ENCODE results near the gene FBXW5.

FBXW5 gene

DNA sequence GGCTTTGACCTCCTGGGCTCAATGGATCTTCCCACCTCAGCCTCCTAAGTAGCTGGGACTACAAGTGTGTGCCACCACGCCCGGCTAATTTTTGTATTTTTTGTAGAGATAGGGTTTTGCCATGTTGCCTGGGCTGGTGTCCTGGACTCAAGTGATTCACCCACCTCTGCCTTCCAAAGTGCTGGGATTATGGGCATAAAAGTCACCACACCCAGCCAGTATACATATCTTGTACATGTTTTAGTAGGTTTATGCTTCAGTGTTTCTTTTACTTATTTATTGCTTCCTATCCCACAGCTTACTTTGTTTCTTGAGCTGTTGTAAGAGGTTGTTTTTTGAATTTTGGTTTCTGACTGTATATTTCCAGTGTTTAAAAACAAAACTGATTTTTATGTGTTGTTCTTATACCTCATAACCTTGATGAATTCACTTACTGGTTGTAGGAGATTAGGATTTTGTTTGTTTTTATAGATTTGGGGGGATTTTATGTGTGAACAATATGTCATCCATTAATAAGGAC lies 12.9 kb downstream of the FBXW5 start:
- DNase-seq: no peak

DNA sequence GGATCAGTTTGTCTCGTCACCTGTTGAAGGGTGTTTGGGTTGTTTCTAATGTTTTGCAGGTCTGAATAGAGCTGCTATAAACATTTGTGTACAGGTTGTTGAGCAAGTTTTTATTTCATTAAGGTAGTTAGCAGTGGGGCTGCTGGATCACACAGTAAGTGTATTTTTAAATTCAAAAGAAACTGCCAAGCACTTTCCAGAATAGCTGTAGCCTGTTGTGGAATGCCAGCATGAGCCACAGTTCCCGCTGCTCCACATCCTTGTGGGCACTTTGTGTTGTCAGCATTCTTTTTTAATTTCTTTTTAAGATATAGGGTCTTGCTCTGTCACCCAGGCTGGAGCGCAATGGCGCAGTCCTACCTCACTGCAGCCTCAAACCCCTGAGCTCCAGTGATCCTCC lies 14.5 kb downstream of the FBXW5 start:
- no peak for DNase-seq

DNA sequence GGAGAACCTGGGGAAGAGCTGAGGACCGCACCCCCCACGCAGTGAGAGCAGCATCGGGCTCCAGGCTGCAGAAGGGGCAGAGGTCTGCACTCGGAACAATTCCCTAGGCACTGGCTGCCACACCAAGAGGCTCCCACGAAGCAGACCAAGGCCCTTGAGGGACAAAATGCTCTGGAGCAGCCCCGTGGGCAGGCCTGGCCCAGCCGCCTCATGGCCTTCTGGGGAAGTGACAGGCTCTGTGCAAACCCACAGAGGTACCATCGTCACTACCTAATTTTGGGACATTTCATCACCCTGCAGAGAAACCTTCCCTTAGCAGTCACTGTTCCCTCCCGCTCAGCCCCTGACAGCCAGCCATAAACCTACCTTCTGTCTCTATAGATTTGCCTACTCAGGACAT lies 15.9 kb downstream of the FBXW5 start:
- DNase-seq: no peak

DNA sequence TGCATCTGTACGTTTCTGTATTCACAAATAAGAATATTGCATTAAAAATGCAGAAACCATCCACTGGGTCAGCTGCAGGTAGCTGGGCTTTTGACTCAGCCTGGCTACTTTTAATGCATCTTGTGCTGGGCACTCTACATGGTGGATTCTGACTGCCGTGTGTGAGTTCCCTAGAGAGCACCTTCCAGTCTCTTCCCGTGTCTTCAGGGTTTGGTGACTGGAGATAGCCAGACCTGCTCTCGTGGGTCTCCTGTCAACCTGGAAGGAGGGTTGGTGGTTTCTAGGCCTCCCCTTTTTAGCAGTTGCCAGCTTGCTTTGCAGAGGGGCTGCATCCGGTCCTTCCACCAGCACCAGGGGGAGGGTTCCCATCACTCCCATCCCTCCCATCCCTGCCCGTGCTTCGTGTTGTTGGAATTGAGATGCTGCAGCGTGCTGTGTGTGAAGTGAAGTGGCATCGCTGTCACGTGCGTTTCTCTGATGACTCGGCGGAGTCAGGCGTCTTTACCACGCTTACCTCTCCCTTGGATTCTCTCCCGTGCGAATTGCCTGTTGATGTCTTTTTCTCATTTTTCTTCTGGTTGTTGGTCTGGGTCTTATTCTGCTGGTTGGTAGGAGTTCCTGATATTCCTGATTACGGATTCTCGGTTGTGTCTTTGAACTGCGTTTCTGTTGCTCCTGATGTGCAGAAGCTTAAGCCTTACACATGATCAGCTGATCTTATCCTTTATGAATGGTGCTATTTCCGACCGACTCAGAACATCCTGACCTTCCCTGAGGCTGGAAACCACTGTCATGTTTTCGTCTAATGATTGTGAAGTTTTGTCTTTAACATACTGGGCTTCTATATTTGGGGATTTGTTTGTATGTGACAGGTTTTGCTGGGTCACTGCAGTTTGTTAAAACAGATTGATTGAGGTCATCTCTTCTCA lies 16.9 kb downstream of the FBXW5 start:
- DNase-seq: no peak

DNA sequence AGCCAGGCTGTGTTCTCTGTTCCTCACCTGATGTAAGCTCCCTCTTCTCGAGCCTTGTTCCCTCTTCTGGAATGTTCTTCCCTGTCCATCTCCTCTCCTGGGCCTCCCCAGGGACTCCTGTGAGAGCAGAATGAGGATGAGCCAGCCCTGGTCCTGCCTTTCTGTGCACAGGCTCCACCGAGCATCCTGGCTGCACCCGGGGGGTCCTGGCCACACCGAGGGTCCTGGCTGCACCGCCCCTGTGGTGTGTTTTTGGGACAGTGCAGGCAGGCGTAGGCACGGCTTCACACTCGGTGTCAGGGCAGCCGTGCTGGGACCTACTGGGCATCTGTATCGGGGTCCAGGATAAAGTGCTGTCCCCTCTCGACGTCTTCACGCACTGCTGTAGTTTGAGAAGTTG lies 17.8 kb downstream of the FBXW5 start:
- no peak for DNase-seq

DNA sequence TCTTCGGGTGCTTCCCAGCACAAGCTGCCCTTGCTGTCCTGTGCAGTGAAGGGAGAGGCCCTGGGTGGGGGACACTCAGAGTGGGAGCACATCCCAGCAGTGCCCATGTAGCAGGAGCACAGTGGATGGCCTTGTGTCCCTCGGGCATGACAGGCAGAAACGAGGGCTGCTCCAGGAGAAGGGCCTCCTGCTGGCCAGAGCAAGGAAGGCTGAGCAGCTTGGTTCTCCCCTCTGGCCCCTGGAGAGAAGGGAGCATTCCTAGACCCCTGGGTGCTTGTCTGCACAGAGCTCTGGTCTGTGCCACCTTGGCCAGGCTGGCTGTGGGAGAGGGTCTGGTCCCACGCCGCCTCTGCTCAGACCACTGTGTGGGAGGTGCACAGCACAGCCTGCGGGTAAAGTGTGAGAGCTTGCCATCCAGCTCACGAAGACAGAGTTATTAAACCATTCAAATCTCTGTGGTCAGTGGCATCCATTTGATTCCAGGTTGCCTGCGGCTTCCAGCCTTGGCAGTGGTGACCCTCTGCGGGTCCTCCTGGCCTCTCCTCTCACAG lies 18.3 kb downstream of the FBXW5 start:
- no peak for DNase-seq

DNA sequence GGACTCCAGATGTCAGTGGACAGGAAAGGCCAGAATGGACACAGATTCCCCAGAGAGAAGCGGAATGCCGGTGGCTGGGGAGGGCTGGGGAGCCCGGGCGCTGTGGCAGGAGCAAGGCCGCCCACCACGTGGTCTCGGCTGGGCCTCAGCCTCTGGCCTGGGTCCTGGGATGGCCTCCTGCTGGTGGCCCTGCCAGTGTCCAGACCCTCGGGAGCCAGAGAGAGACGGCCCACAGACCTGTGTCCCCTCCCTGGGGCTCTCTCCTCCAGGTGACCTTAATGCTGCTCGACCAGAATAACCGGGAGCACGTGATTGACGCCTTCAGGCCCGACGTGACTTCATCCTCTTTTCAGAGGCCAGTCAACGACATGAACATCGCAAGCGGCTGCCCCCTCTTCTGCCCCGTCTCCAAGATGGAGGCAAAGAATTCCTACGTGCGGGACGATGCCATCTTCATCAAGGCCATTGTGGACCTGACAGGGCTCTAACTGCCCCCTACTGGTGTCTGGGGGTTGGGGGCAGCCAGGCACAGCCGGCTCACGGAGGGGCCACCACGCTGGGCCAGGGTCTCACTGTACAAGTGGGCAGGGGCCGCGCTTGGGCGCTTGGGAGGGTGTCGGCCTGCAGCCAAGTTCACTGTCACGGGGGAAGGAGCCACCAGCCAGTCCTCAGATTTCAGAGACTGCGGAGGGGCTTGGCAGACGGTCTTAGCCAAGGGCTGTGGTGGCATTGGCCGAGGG lies 19.0 kb downstream of the FBXW5 start:
- no peak for DNase-seq

DNA sequence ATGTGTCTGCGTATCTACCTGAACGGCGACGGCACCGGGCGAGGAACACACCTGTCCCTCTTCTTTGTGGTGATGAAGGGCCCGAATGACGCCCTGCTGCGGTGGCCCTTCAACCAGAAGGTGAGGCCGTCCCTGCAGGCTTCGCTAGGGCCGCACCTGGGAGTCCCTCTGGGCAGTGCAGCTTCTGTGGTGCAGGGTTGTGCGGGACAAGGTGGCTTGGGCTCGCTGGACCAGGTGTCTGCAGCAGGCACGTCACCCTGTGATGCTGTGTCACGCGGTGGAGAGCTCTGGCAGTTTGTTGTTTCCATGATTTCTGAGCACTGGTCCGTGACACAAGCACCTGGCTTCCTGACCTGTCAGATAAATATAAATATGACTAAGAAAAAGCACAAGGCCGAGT lies 20.7 kb downstream of the FBXW5 start:
- no peak for DNase-seq

DNA sequence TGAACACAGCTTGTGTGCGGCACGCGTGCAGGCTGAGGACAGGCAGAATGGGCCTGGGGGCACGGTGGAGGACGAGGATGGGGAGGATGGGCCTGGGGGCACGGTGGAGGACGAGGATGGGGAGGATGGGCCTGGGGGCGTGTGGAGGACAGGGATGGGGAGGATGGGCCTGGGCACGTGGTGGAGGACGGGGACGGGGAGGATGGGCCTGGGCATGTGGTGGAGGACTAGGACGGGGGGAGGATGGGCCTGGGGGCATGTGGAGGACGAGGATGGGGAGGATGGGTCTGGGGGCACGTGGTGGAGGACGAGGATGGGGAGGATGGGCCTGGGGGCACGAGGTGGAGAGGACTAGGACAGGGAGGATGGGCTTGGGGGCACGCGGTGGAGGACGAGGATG lies 22.0 kb downstream of the FBXW5 start:
- DNase-seq: no peak

DNA sequence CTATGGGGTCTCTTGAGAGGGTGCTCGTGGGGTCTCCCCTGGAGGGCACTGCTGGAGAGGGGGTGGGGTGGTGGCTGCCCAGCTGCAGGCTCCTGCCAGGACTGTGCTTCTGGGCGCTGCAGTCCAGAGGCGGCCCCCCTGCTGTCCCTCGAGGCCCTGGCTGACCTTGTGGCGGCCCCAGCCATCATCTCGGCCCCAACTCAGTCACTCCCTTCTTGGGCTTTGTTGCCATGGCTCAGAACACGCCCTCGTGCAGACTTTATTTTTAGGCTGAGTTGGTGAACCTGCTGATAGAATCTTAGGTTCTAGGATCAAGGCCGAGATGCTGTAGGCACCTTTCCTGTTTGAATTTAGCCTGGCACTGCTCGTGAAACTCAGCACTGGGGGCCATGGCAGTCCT lies 22.8 kb downstream of the FBXW5 start:
- no peak for DNase-seq

DNA sequence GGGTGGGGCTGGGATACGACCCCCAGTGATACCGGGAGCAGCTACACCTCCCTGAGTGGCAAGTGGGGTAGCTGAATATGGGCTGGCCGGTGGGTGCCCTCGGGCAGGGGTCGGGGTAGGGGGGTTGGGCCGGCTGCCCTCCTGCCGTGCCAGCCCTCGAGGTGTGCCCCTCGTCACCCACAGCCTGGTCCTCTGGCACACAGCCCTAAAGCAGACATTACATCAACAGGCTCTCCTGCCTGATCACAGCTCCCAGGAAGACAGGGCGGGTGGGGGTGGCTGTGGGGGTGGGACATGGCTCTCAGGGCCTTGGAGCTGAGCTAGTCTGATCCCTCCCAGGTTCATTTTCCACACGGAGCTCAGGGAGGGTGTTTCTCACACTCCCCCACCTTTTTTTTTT lies 23.2 kb downstream of the FBXW5 start:
- no peak for DNase-seq

DNA sequence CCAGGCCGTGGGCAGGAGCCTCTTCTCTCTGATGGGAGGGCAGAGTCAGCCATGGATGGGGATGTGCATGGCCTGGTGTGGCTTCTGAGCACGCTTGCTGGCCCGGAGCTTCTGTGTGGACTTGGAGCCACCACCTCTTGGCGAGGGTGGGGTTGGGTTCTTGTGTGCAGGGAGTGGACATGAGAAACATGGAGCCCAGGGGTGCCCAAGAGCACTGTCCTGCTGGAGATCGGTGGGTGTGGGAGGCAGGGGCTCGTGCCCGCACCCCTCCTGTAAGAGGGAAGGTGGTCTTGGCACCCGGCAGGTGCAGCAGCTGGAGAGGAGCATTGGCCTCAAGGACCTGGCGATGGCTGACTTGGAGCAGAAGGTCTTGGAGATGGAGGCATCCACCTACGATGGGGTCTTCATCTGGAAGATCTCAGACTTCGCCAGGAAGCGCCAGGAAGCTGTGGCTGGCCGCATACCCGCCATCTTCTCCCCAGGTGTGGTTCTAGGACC lies 23.8 kb downstream of the FBXW5 start:
- no peak for DNase-seq

DNA sequence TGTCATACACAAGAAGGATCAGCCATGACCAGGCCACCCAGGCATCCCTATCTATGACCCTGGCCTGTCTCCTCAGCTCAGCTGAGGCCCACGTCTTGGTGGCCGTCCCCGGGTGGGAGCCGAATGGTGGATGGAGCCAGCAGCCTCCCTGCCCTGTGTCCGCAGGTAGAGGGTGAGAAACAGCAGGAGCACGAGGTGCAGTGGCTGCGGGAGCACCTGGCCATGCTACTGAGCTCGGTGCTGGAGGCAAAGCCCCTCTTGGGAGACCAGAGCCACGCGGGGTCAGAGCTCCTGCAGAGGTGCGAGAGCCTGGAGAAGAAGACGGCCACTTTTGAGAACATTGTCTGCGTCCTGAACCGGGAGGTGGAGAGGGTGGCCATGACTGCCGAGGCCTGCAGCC lies 24.5 kb downstream of the FBXW5 start:
- no peak for DNase-seq

DNA sequence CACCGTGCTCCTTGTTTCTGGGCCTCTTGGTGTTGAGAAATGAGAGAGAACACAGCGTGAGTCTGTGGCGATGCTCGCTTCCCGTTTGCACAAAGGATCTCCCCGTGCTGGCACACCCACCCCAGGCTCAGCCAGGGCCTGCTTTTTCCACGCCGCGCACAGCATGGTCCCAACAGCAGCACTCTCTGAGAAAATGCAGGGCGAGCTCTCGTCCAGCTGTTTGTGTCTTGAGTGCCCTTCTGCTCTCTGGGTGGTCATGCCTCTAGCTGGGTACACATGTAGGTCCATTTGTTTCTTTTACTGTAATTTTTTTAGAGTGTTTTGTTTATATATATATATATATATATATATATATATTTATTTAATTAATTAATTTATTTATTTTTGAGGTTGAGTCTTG lies 26.6 kb downstream of the FBXW5 start:
- no peak for DNase-seq

DNA sequence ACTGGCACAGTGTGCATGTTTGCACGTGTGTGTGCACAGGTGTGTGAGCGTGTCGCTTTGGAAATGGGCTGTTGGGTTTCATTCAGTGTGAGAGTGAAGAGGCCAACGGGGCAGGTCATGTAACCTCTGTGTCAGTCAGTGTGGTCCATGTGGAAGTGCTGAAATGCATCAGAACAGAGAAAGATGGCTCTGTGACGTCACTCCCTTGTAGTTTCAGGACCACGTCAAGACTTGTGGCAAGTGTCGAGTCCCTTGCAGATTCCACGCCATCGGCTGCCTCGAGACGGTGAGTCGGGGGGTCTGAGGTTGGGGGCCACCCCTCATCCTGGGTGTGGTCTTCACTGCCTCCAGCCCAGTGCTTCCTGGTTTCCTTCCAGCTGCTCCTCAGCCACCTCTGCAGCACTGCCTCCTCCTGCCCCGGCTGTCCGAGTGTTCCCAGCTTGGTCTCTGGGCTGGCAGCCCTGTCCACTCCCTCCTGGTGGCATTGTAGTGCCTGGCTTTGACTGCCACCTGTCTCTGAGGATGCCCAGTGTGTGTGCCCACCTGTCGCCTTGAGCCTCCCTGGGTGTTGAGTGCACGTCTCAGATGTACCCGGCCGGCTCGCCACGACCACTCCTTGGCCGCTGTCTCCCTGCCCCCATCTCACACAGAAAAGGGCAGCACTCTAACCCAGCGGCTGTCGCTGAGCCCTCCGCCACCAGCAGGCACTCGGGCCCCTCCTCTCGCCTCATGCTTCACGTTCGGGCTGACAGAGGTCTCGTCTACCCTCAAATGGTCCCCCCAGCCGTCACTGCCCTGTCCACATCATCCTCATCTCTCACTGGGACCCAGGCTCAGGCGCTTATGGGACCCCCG lies 28.0 kb downstream of the FBXW5 start:
- no peak for DNase-seq

DNA sequence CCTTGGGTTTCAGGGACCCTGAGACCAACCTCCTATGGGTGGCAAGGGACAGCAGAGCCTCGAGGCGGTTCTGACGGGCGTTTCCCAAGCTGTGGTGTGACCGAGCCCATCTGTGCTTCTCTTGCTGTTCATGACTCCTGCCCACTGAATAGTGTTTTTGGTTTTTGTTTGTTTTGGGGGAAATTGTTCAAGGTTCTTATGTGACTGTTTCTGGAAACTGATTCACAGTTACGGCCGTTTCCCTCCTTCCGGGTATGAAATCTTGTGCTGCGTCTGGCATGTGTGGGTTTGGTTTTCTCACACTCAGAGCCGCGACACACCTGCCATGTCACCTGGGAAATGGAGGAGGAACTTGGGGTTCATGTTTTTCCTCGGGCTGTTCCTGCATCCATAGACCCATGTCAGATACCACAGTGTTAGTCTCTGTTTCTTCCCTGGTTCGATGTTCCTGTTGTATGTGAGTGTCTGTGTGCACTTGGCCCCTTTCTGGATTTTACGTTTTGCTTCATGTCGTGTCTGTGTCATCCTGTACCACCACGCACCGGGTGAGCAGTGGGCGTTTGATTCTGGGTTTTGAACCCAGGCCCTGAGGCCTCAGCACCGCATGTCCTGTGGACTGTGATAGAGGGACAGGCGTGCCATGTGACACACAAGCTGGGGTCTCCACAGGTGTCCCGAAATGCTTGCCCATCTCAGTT lies 28.8 kb downstream of the FBXW5 start:
- DNase-seq: no peak

DNA sequence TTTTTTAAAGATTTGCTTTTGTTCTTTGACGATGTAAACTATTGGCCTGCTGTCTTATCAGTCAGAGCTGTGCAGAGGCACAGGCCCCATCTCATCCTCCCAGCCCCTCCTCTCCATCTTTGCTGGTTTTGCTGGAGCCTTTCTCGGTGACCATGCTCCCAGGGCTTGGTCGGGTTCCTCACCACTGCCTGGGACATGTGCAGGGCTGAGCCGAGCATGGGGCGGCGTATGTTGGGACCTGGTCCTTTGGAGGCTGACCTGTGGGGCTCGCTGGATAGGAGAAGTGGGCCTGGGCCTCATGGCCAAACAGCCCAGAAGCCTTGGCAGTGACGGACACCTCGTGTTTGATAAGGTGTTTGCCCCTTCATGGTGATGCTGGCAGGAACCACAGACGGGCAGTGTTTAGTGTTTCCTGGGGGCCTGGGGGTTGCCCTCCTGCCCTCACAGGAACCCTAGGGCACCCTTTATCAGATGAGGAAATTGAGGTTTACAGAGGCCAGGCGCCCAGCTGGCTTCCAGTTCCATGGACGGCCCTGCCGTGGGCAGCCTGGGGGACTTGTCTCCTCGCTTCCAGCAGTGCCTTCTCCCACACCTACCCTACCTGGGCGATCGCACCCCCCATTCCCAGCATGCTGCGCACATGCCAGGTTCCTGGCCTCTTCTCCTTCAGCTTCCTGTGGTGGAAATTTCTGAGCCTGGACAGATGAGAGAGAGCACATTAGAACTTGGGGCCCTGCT lies 30.7 kb downstream of the FBXW5 start:
- DNase-seq: no peak

DNA sequence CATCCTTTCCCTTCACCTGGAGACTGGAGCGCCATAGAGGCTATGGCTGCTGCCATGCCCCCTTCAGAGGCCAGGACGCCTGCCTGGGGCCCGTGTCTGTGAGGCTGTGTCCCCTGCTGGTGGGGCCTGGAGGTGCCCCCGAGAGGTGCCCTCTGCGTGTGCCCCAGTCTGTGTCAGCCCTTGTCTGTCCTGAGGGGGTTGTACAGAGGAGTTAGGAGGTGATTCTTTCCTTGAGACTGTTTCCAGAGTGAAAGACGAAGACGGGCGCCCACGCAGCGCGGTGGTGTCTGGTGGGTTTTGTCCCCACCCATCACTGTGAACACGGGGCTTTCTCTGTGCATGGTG lies 33.7 kb downstream of the FBXW5 start:
- DNase-seq: no peak

DNA sequence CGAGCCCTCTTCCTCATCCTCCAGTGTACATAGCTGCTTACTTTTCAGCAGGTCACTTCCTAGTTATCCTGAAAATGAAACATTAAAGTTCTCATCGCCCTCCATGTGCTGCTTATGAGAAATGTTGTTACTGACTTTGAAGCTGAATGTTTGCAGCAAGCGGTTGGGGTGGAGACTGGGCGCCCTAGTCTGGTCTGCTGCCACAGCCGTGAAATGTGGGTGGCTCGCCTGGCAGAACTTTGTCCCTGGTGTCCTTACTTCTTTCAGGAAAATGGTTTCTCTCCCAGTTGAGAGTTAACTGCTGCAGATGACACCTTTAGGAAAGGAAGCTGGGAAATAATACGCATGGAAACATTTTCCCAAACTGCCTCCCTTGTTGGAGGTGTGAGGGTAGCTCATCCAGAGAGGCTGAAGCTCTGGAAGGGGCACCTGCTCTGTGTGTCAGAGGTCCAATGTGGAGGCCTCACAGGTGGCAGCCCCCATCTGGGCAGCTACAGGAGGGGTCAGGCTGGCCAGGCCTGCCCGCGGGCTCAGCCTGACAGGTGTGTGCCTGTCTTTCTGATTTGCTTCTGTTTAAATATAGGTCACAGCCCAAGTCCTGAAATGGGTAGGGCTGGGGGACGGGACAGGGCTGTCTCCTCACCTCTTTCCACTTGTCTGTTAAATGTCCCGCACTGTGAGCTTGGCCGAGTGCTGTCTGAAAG lies 34.2 kb downstream of the FBXW5 start:
- no peak for DNase-seq

DNA sequence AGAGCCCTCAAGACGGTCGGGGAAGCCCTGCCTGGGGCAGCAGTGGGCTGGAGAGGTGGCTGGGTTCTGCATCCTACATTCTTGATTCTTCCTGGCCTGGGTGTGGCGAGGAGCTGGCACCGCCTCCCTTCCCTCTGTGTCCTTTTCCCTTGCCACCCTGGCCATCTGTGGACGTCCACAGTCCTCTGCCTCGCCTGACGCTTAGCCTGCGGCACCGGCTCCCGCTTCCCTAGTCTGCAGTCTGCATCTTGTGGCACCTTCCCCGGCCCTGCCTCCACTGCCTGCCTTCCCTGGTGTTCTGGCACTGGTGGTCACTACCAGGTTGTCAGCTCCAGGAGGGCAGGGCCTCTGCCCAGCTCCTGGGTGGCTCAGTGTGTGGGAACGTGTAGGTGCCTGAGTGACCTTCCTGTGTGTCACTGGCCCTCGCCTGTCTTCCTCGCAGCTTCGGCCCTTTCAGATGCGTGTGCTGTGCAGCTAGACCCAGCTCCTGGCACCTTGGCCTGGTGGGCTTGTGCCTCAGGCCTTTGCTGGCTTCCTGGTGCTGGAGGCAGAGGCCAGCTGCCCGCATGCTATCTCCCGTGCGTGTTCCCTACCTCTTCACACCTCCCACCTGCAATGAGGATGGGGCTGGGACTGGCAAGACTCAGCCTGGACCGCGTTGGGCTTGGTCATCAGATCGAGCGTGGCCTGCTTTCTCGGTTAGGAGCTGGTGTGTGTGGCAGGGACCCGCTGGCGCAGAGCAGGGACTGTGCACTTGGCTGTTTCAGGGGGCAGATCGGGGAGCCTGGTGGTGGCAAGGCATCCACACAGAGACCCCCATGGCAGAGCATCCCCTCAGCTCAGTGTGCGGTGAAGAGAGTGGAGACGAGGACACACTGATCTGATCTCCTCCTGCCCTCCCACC lies 37.3 kb downstream of the FBXW5 start:
- no peak for DNase-seq
